Right cardiac atrium (tissue), 5 donors: ENCODE measurements around the gene AZIN2. TPM values are rescaled to one million over a fixed set of nuclear protein-coding genes. Genes with fewer than 3 reads are reported as not detected.
"Not testable (repeated sequence)": the region's sequence is repeated elsewhere in the genome, so short reads cannot be mapped to it uniquely, and the experiment has no call there.

Source experiments
- ATAC-seq, 2 donors: fragments of 200-7000 bp; cut with Tn5 transposase; one replicate each; pipeline versions ENCODE4 v1.8.0 to v1.9.1; 2020; ENCODE audit warnings: moderate library complexity in 2 of 2, mild to moderate bottlenecking in 1 of 2
- DNase-seq, 3 donors: peaks; one replicate each; pipeline ENCODE4 v3.0.0-alpha.2; 2020
- H3K27ac ChIP-seq: one replicate; pipeline ENCODE4 v1.5.1; 2013; ENCODE audit warnings: mild to moderate bottlenecking, low read length, control low read depth, moderate library complexity
- H3K27me3 ChIP-seq: one replicate; pipeline ENCODE4 v1.6.1; 2013; ENCODE audit not compliant: control insufficient read depth, insufficient read depth
- H3K4me1 ChIP-seq: one replicate; pipeline ENCODE4 v1.6.1; 2013; ENCODE audit warnings: low read length; ENCODE audit not compliant: control insufficient read depth, insufficient read depth
- H3K4me3 ChIP-seq: one replicate; pipeline ENCODE4 v1.5.1; 2013; ENCODE audit warnings: low read length, control low read depth
- H3K9me3 ChIP-seq: one replicate; pipeline ENCODE4 v1.6.1; 2013; ENCODE audit warnings: low read length; ENCODE audit not compliant: control insufficient read depth
- WGBS: extraction: QIAGEN DNeasy Blood & Tissue Kit; methylation state at CpG from one replicate; pipeline ENCODE4 v1.1.7; 2013; 5-methylcytosine and 5-hydroxymethylcytosine counted together
- intact Hi-C, 4 donors: fragments of 100-400 bp; cut with DNase I; formaldehyde crosslinking; loops; one replicate each; pipeline versions ENCODE4 v1.11.0 to v1.14.0; 2022 to 2023
- polyA plus RNA-seq: library from polyadenylated mRNA; stranded (reverse); fragments of 200-250 nt; gene quantifications from one replicate; pipeline ENCODE4 v1.2.3, GENCODE V29; 2013
- total RNA-seq, 4 donors: library from RNA; stranded (reverse); fragmentation: NEBNext Ultra II Directional; extraction: Animal tissue kit (Norgen Biotek cat#: 25700); gene quantifications; one replicate each; pipeline ENCODE4 v1.2.1, GENCODE V29; 2021
- donor health status: healthy with polysubstance abuse.
- donor health status: DM: no; HTN: yes; CAD: no.
- donor health status: DM: no; HTN: no; CAD: no.
- donor health status: DM: no; HTN: yes; CAD: no; lungs with severe emphysema.
- donor health status: DM: yes; HTN: yes; CAD: no.

AZIN2 gene
- total and polyA plus RNA-seq, 5 donors: 2.4 to 7.9 (median 4.4) TPM

DNA sequence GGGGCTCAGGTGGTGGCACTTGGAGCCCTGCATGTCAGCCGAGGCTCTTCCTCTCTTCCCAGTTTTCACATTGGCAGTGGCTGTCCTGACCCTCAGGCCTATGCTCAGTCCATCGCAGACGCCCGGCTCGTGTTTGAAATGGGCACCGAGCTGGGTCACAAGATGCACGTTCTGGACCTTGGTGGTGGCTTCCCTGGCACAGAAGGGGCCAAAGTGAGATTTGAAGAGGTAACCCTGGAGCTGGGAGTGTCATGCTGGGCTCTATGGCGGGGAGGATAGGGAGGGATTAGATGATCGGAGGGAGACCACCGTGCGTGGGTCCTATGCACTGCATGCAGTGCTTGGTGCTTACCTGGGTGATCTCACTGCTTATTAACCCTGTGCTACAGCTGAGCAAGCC, 13.5 kb downstream of the AZIN2 start:
- no peaks in the 10 kb centered on the region for H3K9me3 ChIP-seq
- peaks cover 4% of the 10 kb centered on the region for H3K4me1 ChIP-seq
- H3K27ac ChIP-seq: no peak overlapping the region
- intact Hi-C loops: loop anchor here in 1 of 4 donors (10.0 kb wide), 1 partner anchor 270 kb away; no protein-coding TSS in a partner anchor
- 92% methylated on average over 11 of the region's 11 CpGs for WGBS
- DNase-seq (no peak), ATAC-seq (no peak)
- no peak overlapping the region for H3K4me3 ChIP-seq
- no peaks in the 10 kb centered on the region for H3K27me3 ChIP-seq

DNA sequence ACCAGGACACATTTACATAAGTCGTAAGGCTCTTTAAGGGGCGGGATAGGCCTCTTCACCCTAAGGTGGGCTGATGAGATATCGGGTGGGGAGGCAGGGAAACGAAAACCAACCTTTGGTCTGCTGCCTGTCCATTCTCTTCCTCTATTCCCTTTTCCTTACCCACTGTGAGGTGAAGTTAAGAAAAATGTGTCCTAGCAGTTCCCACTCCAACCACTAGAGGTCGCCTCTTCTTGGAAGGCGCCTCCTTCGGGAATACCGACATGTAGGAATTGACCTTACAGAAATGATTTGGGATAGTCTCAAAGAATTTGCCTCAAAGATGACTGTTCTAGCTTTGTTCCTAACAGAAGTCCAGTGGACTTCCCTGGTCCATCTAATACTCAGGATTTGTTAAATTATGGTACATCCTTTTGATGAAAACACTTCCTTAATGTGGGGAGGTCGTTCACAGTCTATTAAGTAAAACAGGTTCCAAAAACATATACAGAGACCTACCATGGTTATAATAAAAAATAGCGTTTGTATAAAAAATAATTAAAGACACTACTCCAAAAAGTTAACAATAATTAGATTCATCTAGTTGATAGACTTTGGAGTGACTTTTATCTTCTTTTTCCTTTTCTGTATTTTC, 14.1 kb downstream of the AZIN2 start:
- H3K27ac ChIP-seq: no peak overlapping the region
- no peaks in the 10 kb centered on the region for H3K9me3 ChIP-seq
- H3K4me3 ChIP-seq: no peak overlapping the region
- 26% methylated on average over 10 of the region's 10 CpGs for WGBS
- H3K4me1 ChIP-seq: peaks cover 4% of the 10 kb centered on the region
- DNase-seq (peak in 1 of 3 donors; percentile 37), ATAC-seq (peak in 1 of 2 donors; percentile 43)
- no peaks in the 10 kb centered on the region for H3K27me3 ChIP-seq
- intact Hi-C loops: loop anchor here in 1 of 4 donors (10.0 kb wide), 1 partner anchor 270 kb away; no protein-coding TSS in a partner anchor

- 35% methylated on average over 7 of the region's 7 CpGs for WGBS
- H3K4me3 ChIP-seq: no peak overlapping the region
- no peaks in the 10 kb centered on the region for H3K9me3 ChIP-seq
- ATAC-seq (peak; percentile 57 to 63), DNase-seq (peak in 2 of 3 donors; percentile 33 to 58)
- intact Hi-C loops: loop anchor here in 1 of 4 donors (10.0 kb wide), 1 partner anchor 268 kb away; no protein-coding TSS in a partner anchor
- H3K27me3 ChIP-seq: no peaks in the 10 kb centered on the region
- no peak overlapping the region for H3K27ac ChIP-seq
- H3K4me1 ChIP-seq: peaks cover 4% of the 10 kb centered on the region
Observed at GRCh38 chr1:33096363-33097005, 15.5 kb downstream of the AZIN2 start.

- Histone ChIP-seq H3K4me1 (peaks cover 4% of the 10 kb centered on the region), H3K4me3 (no peak overlapping the region), H3K27me3 (no peaks in the 10 kb centered on the region), H3K9me3 (no peaks in the 10 kb centered on the region), H3K27ac (no peak overlapping the region)
- intact Hi-C loops: loop anchor here in 1 of 4 donors (10.0 kb wide), 1 partner anchor 268 kb away; no protein-coding TSS in a partner anchor
- WGBS: 93% methylated on average over 3 of the region's 3 CpGs
- DNase-seq: no peak
- no peak for ATAC-seq
Observed at GRCh38 chr1:33097137-33097611, 16.2 kb downstream of the AZIN2 start.

DNA sequence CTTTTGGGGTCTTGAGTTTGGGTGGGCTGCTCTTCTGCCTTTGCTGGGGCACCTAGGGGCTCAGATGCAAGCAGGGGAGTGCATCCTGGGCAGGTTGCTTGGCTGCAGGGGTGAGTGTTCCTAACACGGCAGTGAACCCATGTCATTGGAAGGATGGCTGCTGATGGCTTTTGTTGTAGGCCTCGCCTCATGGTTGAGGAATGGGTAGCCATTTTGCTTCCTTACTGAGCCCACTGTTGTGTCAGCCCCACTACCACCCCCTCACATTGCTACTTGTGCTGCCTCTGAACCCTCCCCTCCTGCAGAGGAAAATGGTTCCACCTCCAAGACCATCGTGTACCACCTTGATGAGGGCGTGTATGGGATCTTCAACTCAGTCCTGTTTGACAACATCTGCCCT, 16.8 kb downstream of the AZIN2 start:
- intact Hi-C loops: loop anchor here in 1 of 4 donors (10.0 kb wide), 1 partner anchor 267 kb away; no protein-coding TSS in a partner anchor
- no peak overlapping the region for H3K27ac ChIP-seq
- no peaks in the 10 kb centered on the region for H3K9me3 ChIP-seq
- no peak overlapping the region for H3K4me3 ChIP-seq
- no peaks in the 10 kb centered on the region for H3K27me3 ChIP-seq
- WGBS: 93% methylated on average over 4 of the region's 4 CpGs
- DNase-seq (no peak), ATAC-seq (no peak)
- peaks cover 4% of the 10 kb centered on the region for H3K4me1 ChIP-seq

GRCh38 chr1:33098371-33098770, 17.4 kb downstream of the AZIN2 start:
- Histone ChIP-seq H3K27me3 (no peaks in the 10 kb centered on the region), H3K4me1 (peaks cover 4% of the 10 kb centered on the region), H3K4me3 (no peak overlapping the region), H3K9me3 (no peaks in the 10 kb centered on the region), H3K27ac (no peak overlapping the region)
- intact Hi-C loops: loop anchor here in 1 of 4 donors (10.0 kb wide), 1 partner anchor 266 kb away; no protein-coding TSS in a partner anchor
- DNase-seq (no peak), ATAC-seq (no peak)

- peak in 1 of 3 donors; percentile 56 for DNase-seq
- 81% methylated on average over 13 of the region's 13 CpGs for WGBS
- Histone ChIP-seq H3K4me1 (peaks cover 4% of the 10 kb centered on the region), H3K4me3 (no peak overlapping the region), H3K27me3 (no peaks in the 10 kb centered on the region), H3K27ac (no peak overlapping the region), H3K9me3 (no peaks in the 10 kb centered on the region)
- intact Hi-C loops: loop anchor here in 1 of 4 donors (10.0 kb wide), 1 partner anchor 265 kb away; no protein-coding TSS in a partner anchor
- peak in 1 of 2 donors; percentile 22 for ATAC-seq
Observed at GRCh38 chr1:33099290-33100118, 18.6 kb downstream of the AZIN2 start.

DNA sequence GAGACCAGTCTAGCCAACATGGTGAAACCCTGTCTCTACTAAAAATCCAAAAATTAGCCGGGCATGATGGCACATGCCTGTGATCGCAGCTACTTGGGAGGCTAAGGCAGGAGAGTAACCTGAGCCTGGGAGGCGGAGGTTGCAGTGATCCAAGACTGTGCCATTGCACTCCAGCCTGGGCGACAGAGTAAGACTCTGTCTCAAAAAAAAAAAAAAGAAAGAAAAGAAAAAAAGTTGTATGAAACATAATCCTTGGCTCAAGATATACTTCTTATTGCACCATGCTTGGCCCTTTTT, 19.1 kb downstream of the AZIN2 start:
- WGBS: 97% methylated on average over 4 of the region's 4 CpGs
- H3K9me3 ChIP-seq, H3K27ac ChIP-seq, ATAC-seq, H3K4me1 ChIP-seq, intact Hi-C loops, H3K4me3 ChIP-seq, H3K27me3 ChIP-seq, DNase-seq: not testable (repeated sequence)

DNA sequence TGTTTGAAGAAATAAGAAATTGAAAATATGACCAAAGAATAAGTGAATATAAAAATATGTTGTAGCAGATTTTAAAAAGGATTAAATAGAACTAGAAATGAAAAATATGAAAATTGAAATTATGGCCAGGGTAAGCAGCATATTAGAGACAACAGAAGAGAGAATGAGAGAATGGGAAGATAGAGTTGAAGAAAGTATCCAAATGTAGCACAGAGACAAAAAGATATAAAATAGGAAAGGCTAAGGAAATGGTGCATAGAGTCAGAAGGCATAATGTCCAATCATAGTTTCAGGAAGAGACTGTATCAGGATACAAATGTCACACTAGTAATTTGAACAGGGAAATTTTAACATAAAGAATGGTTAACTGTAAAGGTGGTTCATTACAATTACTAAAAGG, 29.5 kb downstream of the AZIN2 start:
- DNase-seq (no peak), ATAC-seq (no peak)
- Histone ChIP-seq H3K9me3 (no peaks in the 10 kb centered on the region), H3K4me1 (no peaks in the 10 kb centered on the region), H3K27me3 (no peaks in the 10 kb centered on the region), H3K27ac (no peak overlapping the region), H3K4me3 (no peak overlapping the region)
- intact Hi-C loops: loop anchor here in 1 of 4 donors (10.0 kb wide), 1 partner anchor 354 kb away; no protein-coding TSS in a partner anchor

GRCh38 chr1:33111965-33112364, 31.0 kb downstream of the AZIN2 start:
- no peak for ATAC-seq
- no peak for DNase-seq
- no peaks in the 10 kb centered on the region for H3K27me3 ChIP-seq
- 52% methylated on average over 3 of the region's 3 CpGs for WGBS
- intact Hi-C loops: loop anchor here in 1 of 4 donors (10.0 kb wide), 1 partner anchor 353 kb away; no protein-coding TSS in a partner anchor
- no peaks in the 10 kb centered on the region for H3K4me1 ChIP-seq
- H3K9me3 ChIP-seq: no peaks in the 10 kb centered on the region
- no peak overlapping the region for H3K27ac ChIP-seq
- H3K4me3 ChIP-seq: no peak overlapping the region
